ENCODE results near the gene MTR. TPM values are rescaled to one million over a fixed set of nuclear protein-coding genes. Genes with fewer than 3 reads are reported as not detected.

The MTR gene
- total and polyA plus RNA-seq, 2 donors (not counting 1 experiment from before 2014, with no cell fraction given), result 9.9 to 49.1 TPM

GRCh38 chr1:236747311-236747985 is 47.6 kb upstream of the MTR start:
- ATAC-seq (ENCODE audit: low read depth) (no peak), DNase-seq (no peak)
- Histone ChIP-seq H4K20me1 (ENCODE audit: control insufficient read depth, insufficient read depth, low read length, poor library complexity, severe bottlenecking) (no peaks in the 10 kb centered on the region), H3K27me3 (replicated peaks in 1 of 4; ENCODE audit: control extremely low read depth in 1 of 4, control insufficient read depth in 3 of 4, insufficient read depth in 4 of 4, low read length in 3 of 4) (no peaks in the 10 kb centered on the region), H3K9me3 (ENCODE audit: control extremely low read depth in 1 of 3, control insufficient read depth in 2 of 3, insufficient read depth in 1 of 3, low read length in 2 of 3) (no peaks in the 10 kb centered on the region), H3K4me3 (ENCODE audit: control extremely low read depth in 1 of 5, extremely low read depth in 1 of 5, insufficient read depth in 1 of 5, low read depth in 2 of 5, low read length in 4 of 5) (no peak overlapping the region), H3K27ac (ENCODE audit: low read length in 2 of 2) (no peak overlapping the region), H3K36me3 (replicated peaks in 1 of 2; ENCODE audit: control extremely low read depth in 1 of 2, control insufficient read depth in 1 of 2, extremely low read depth in 1 of 2, insufficient read depth in 2 of 2, low read length in 1 of 2) (no peaks in the 10 kb centered on the region), H3K4me2 (replicated peaks; ENCODE audit: low read depth, low read length, poor library complexity, severe bottlenecking) (no peak overlapping the region), H3K9ac (ENCODE audit: low read length) (no peak overlapping the region), H3K4me1 (ENCODE audit: control insufficient read depth in 2 of 2, insufficient read depth in 2 of 2, low read length in 2 of 2) (no peaks in the 10 kb centered on the region), H3K79me2 (ENCODE audit: control insufficient read depth, insufficient read depth, low read length) (no peaks in the 10 kb centered on the region), H2AFZ (ENCODE audit: insufficient read depth, low read depth, low read length, poor library complexity, severe bottlenecking) (no peak overlapping the region)
- 87% methylated on average over 6 of the region's 6 CpGs for WGBS (ENCODE audit: insufficient coverage)
- no peak for TF ChIP-seq CTCF (IDR thresholded peaks at IDR 0.05)
- CTCF ChIA-PET, result no interaction called here
- Mint-ChIP-seq H3K9me3 (ENCODE audit: insufficient read depth) (no peaks in the 10 kb centered on the region), H3K4me3 (no peak overlapping the region), H3K27me3 (peaks cover 5% of the 10 kb centered on the region), H3K4me1 (no peaks in the 10 kb centered on the region), H3K27ac (no peak overlapping the region)
- intact Hi-C loops (cut with micrococcal nuclease), result no loop called here
- POLR2A ChIA-PET, result no interaction called here

- no peak overlapping the region for H3K4me2 ChIP-seq (replicated peaks; ENCODE audit: low read depth, low read length, poor library complexity, severe bottlenecking)
- TF ChIP-seq CTCF (IDR thresholded peaks at IDR 0.05) (no peak), EZH2 (IDR thresholded peaks at IDR 0.05; ENCODE audit: borderline replicate concordance, insufficient read depth, low read depth, low read length, poor library complexity, severe bottlenecking) (no peak)
- H3K36me3 ChIP-seq (replicated peaks in 1 of 2; ENCODE audit: control extremely low read depth in 1 of 2, control insufficient read depth in 1 of 2, extremely low read depth in 1 of 2, insufficient read depth in 2 of 2, low read length in 1 of 2), result no peaks in the 10 kb centered on the region
- ChIA-PET CTCF (no interaction called here), POLR2A (no interaction called here)
- DNase-seq (no peak), ATAC-seq (ENCODE audit: low read depth) (no peak)
- WGBS (ENCODE audit: insufficient coverage), result 44% methylated on average over 2 of the region's 5 CpGs
- no peaks in the 10 kb centered on the region for H3K79me2 ChIP-seq (ENCODE audit: control insufficient read depth, insufficient read depth, low read length)
- no peak overlapping the region for H3K27ac ChIP-seq (ENCODE audit: low read length in 2 of 2)
- no peaks in the 10 kb centered on the region for H4K20me1 ChIP-seq (ENCODE audit: control insufficient read depth, insufficient read depth, low read length, poor library complexity, severe bottlenecking)
- H3K4me3 ChIP-seq (ENCODE audit: control extremely low read depth in 1 of 5, extremely low read depth in 1 of 5, insufficient read depth in 1 of 5, low read depth in 2 of 5, low read length in 4 of 5), result no peak overlapping the region
- intact Hi-C loops (cut with micrococcal nuclease), result no loop called here
- no peak overlapping the region for H2AFZ ChIP-seq (ENCODE audit: insufficient read depth, low read depth, low read length, poor library complexity, severe bottlenecking)
- Mint-ChIP-seq H3K4me1 (no peaks in the 10 kb centered on the region), H3K27ac (no peak overlapping the region), H3K27me3 (peaks cover 5% of the 10 kb centered on the region), H3K9me3 (ENCODE audit: insufficient read depth) (no peaks in the 10 kb centered on the region), H3K4me3 (no peak overlapping the region)
- no peaks in the 10 kb centered on the region for H3K27me3 ChIP-seq (replicated peaks in 1 of 4; ENCODE audit: control extremely low read depth in 1 of 4, control insufficient read depth in 3 of 4, insufficient read depth in 4 of 4, low read length in 3 of 4)
- no peaks in the 10 kb centered on the region for H3K4me1 ChIP-seq (ENCODE audit: control insufficient read depth in 2 of 2, insufficient read depth in 2 of 2, low read length in 2 of 2)
- H3K9me3 ChIP-seq (ENCODE audit: control extremely low read depth in 1 of 3, control insufficient read depth in 2 of 3, insufficient read depth in 1 of 3, low read length in 2 of 3), result no peaks in the 10 kb centered on the region
- H3K9ac ChIP-seq (ENCODE audit: low read length), result no peak overlapping the region
These were observed 46.7 kb upstream of the MTR start for GRCh38 chr1:236748268-236748870.
